Fibroblast of the aortic adventitia (primary cell): ENCODE data around the gene ARHGEF7. TPM values are rescaled to one million over a fixed set of nuclear protein-coding genes. Genes with fewer than 3 reads are reported as not detected.

Experiments
- DNase-seq: peaks from one replicate; pipeline ENCODE4 v3.0.0-alpha.2; 2010; ENCODE audit warnings: low read depth
- H3K4me3 ChIP-seq: 2 replicates; pipeline ENCODE4 v1.5.1; 2011; ENCODE audit warnings: low read depth, mild to moderate bottlenecking, control low read depth, low read length, moderate library complexity
- CTCF ChIP-seq: IDR thresholded peaks from 2 replicates; pipeline ENCODE4 v1.5.1; 2011; ENCODE audit warnings: mild to moderate bottlenecking, low read length, control low read depth, inconsistent platforms; ENCODE audit not compliant: insufficient read depth
- total RNA-seq: library from RNA; depleted of rRNA; stranded (reverse); fragments of >200 nt; gene quantifications from 2 replicates; pipeline ENCODE4 v1.2.3, GENCODE V29; 2012; ENCODE audit warnings: low replicate concordance

The ARHGEF7 gene
- total RNA-seq, 1 donor: 35.9 TPM

GRCh38 chr13:111242585-111242984, 127.5 kb downstream of the ARHGEF7 start:
- DNase-seq: no peak
- no peak overlapping the region for H3K4me3 ChIP-seq
- TF ChIP-seq CTCF: no peak

- no peak for TF ChIP-seq CTCF
- no peak overlapping the region for H3K4me3 ChIP-seq
Measured at GRCh38 chr13:111243981-111244380, 128.9 kb downstream of the ARHGEF7 start.

GRCh38 chr13:111245576-111246384, 130.7 kb downstream of the ARHGEF7 start:
- no peak for TF ChIP-seq CTCF
- no peak overlapping the region for H3K4me3 ChIP-seq
- peak; percentile 49 for DNase-seq

More at GRCh38 chr13:111243981-111244380, 128.9 kb downstream of the ARHGEF7 start:
- no peak for DNase-seq

GRCh38 chr13:111247552-111247951, 132.4 kb downstream of the ARHGEF7 start:
- DNase-seq: no peak
- no peak for TF ChIP-seq CTCF
- no peak overlapping the region for H3K4me3 ChIP-seq

- DNase-seq: no peak
- TF ChIP-seq CTCF: no peak
- H3K4me3 ChIP-seq: no peak overlapping the region
Measured at GRCh38 chr13:111248822-111249221, 133.7 kb downstream of the ARHGEF7 start.

- no peak overlapping the region for H3K4me3 ChIP-seq
- TF ChIP-seq CTCF: no peak
- no peak for DNase-seq
Measured at GRCh38 chr13:111249637-111250360, 134.7 kb downstream of the ARHGEF7 start.
